Kidney epithelial cell (primary cell): ENCODE results near the gene PRDX3. TPM values are rescaled to one million over a fixed set of nuclear protein-coding genes. Genes with fewer than 3 reads are reported as not detected.

Experiments
- DNase-seq: peaks from one replicate; pipeline ENCODE4 v3.0.0-alpha.2; 2010; ENCODE audit warnings: low read depth
- H3K27me3 ChIP-seq: 2 replicates; pipeline ENCODE4 v1.6.0; 2011; ENCODE audit warnings: low read length; ENCODE audit not compliant: control insufficient read depth, insufficient read depth
- H3K36me3 ChIP-seq: 2 replicates; pipeline ENCODE4 v1.5.1; 2011; ENCODE audit warnings: low read length; ENCODE audit not compliant: control insufficient read depth, insufficient read depth
- H3K4me3 ChIP-seq: 2 replicates; pipeline ENCODE4 v1.5.1; 2011; ENCODE audit warnings: low read depth, mild to moderate bottlenecking, control low read depth, low read length
- total RNA-seq: library from RNA; depleted of rRNA; stranded (reverse); fragments of >200 nt; gene quantifications from 2 replicates; pipeline ENCODE4 v1.2.3, GENCODE V29; 2015
- TF ChIP-seq, protein P1 (sequence below): IDR thresholded peaks from 2 replicates; pipeline ENCODE4 v1.5.1; 2011; ENCODE audit warnings: mild to moderate bottlenecking, moderate library complexity, low read length, control low read depth, inconsistent platforms; ENCODE audit not compliant: insufficient read depth, poor library complexity, severe bottlenecking

The PRDX3 gene
- total RNA-seq, 1 donor from 2014 or later, result 143 TPM

DNA sequence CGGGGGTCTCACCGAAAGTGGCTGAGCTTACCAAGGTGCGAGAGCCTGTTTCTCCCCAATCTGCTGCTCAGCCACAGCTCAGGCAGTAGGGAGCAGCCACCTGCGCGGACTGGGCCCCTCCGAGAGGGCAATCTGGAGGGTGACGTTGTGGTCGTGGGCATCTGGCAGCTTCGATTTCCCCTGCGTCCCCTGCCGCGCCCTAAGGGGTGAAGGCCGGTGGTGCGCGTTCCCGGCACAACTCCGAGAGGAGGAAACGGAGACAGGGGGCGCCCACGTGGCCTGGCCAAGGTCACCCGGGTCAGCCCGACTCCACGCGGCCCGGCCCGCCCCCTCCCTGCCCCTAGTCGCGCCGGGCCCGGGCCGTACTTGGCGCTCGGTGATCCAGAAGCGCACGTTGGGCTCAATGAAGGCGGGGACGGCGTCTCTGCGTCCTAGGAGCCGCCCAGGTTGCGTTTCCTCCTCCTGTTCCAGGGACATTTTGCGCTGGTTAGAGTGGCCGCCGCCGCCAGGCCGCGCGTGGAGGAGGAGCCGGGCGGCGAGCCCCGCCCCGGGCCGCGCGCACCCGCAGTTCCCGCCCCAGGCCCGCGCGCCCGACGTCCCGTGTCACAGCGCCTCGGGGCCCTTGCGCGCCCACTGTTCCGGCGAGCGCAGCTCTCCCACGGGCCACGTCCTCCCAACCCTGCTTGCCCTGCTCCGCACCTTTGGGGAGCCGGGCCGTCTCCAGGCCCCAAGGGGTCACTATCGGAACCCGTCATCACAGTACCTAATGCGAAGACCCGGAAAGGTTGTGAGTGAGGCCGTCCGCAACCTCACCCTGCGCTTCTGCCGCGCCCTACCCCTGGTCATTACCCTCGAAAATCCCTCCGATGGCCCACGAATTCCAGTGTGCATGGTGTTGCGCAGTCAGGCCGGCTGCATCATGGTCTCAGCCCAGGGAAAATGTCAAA lies 13.2 kb downstream of the PRDX3 start, which contains the start of gene SFXN4:
TSS of gene SFXN4 (minus strand) at position 544 of the 947 bp plus-strand sequence. CDS start at position 477, 67 bp downstream.
- H3K36me3 ChIP-seq, result no peaks in the 10 kb centered on the region
- no peaks in the 10 kb centered on the region for H3K27me3 ChIP-seq
- TF ChIP-seq, protein P1, sequence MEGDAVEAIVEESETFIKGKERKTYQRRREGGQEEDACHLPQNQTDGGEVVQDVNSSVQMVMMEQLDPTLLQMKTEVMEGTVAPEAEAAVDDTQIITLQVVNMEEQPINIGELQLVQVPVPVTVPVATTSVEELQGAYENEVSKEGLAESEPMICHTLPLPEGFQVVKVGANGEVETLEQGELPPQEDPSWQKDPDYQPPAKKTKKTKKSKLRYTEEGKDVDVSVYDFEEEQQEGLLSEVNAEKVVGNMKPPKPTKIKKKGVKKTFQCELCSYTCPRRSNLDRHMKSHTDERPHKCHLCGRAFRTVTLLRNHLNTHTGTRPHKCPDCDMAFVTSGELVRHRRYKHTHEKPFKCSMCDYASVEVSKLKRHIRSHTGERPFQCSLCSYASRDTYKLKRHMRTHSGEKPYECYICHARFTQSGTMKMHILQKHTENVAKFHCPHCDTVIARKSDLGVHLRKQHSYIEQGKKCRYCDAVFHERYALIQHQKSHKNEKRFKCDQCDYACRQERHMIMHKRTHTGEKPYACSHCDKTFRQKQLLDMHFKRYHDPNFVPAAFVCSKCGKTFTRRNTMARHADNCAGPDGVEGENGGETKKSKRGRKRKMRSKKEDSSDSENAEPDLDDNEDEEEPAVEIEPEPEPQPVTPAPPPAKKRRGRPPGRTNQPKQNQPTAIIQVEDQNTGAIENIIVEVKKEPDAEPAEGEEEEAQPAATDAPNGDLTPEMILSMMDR, result no peak
- no peak for DNase-seq
- peak within 1 kb of the TSS; percentile 82 for H3K4me3 ChIP-seq

DNA sequence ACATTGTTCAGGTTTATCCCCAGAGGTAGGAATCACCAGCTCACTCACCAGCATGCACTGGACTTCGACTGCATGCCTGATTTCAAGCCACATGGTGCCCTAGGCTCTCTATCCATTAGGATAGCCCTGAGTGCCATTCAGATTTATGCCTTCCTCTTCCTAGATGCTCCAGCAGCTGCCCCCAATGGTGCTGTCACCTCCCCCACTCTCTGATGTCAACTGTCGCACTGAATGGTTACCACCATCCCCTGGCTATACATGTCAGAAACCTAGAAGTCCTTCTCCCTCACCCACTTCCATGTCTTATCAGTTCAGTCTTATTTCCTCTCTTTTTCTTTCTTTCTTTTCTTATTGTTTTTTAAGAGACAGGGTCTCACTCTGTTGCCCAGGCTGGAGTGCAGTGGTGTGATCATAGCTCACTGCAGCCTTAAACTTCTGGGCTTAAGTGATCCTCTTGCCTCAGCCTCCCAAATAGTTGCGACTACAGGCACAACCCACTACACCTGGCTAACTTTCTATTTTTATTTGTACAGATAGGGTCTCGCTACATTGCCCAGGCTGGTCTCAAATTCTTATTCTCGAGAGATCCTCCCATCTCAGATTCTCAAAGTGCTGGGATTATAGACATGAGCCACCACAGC lies 16.0 kb downstream of the PRDX3 start:
- Histone ChIP-seq H3K36me3 (no peaks in the 10 kb centered on the region), H3K27me3 (no peaks in the 10 kb centered on the region)
- no peak for DNase-seq

DNA sequence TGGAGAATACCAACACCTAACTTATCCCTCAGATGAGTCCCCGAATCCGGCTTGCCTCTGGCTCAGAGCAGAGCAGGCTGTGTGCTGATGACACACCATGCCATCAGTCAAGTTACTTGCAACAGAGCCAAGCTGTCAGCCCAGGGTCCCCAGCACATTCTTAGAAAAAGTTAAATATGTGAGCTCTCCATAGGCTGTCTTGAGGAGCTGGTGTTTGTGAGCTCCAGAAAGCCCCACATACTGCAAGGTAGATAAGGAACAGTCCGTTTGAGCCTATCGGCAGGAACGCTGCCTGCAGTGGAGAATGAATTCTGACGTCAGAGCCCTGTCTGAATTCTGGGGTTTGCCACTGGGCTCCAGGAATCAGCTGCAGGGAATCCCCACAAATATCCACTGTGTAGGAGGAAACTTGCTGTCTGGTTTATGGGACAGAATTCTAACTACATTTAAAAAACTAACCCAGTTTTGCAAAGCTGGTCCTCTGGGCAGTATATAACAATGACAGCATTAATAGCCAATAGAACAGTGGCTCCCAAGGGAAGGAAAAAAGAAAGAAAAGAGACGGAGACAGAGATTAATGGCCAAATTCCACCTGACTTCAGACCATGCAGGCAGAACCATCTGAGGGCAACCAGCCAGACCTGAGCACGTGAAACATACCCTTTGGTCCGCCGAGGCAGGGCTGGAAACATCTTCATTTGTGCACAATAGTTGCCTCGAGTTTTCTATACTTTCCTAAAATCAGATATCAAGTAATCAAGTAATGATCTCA lies 16.7 kb downstream of the PRDX3 start:
- no peak for DNase-seq
- Histone ChIP-seq H3K27me3 (no peaks in the 10 kb centered on the region), H3K4me3 (no peak overlapping the region), H3K36me3 (no peaks in the 10 kb centered on the region)
- TF ChIP-seq, protein P1, result no peak

More for the DNA sequence above, 16.0 kb downstream of the PRDX3 start:
- TF ChIP-seq, protein P1, result no peak
- H3K4me3 ChIP-seq, result no peak overlapping the region

DNA sequence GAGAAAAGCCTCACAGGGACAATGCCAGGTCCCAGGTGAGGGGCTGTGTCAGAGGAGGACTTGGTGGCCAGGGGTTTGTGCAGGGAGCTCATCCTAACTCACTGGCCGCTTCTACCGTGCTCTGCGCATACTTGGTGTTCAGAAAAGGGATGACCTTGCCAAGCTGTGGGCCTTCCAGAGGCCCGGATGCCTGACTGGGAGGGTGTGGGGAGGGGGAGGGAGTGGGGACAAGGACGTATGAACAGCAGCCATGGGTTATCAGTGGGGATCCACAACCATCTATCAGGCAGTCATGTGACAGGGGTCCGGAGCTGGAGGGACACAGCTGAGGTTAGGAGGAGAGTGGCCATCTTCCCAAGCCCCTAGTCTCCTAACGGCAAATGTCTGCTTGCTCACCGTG lies 19.3 kb downstream of the PRDX3 start:
- Histone ChIP-seq H3K27me3 (no peaks in the 10 kb centered on the region), H3K4me3 (no peak overlapping the region), H3K36me3 (no peaks in the 10 kb centered on the region)
- no peak for DNase-seq
- TF ChIP-seq, protein P1, result no peak

DNA sequence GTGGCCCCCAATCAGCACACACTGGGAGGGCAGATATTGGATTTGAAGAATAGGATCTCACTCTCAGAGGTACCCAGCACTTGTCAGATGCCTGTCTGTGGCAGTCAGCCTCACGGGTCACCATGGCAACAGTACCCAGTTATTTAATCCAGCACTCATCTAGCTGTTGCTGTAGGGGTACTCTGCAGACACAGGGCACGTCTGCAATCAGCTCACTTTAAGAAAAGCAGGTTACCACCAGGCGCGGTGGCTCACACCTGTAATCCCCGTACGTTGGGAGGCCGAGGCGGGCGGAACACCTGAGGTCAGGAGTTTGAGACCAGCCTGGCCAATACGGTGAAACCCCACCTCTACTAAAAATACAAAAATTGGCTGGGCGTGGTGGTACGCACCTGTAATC lies 25.0 kb downstream of the PRDX3 start:
- Histone ChIP-seq H3K27me3 (no peaks in the 10 kb centered on the region), H3K4me3 (no peak overlapping the region)
- TF ChIP-seq, protein P1, result no peak

More for the DNA sequence above, 25.0 kb downstream of the PRDX3 start:
- H3K36me3 ChIP-seq, result no peaks in the 10 kb centered on the region
- no peak for DNase-seq
